ENCODE results near the gene SREBF1. TPM values are rescaled to one million over a fixed set of nuclear protein-coding genes. Genes with fewer than 3 reads are reported as not detected.

Gene SREBF1
- total and polyA plus RNA-seq, 2 of the 8 experiments (the other 6 are each of a cell fraction or from before 2014, with no cell fraction given): 28.6 to 70.8 TPM

DNA sequence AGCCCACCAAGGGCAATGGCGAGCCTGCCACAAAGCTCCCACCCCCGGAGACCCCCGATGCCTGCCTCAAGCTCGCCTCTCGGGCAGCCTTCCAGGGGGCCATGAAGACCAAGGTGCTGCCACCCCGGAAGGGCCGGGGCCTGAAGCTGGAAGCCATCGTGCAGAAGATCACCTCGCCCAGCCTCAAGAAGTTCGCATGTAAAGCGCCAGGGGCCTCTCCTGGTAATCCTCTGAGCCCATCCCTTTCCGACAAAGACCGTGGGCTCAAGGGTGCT is 40.1 kb downstream of the SREBF1 start:
- Histone ChIP-seq H3K4ac (replicated peaks; ENCODE audit: insufficient read length, low read depth, low read length) (no peak overlapping the region), H2AK5ac (ENCODE audit: low read depth, low read length) (no peak overlapping the region), H2BK5ac (ENCODE audit: low read depth, low read length) (no peak overlapping the region), H2BK15ac (ENCODE audit: low read length) (no peak overlapping the region), H3K4me3 (ENCODE audit: extremely low read depth in 1 of 4, insufficient read depth in 2 of 4, low read depth in 3 of 4, low read length in 4 of 4) (no peak overlapping the region), H2BK20ac (ENCODE audit: low read length) (no peak overlapping the region), H3K36me3 (ENCODE audit: control insufficient read depth in 2 of 4, insufficient read depth in 4 of 4, low read length in 3 of 4) (no peaks in the 10 kb centered on the region), H2AFZ (ENCODE audit: low read length) (no peak overlapping the region), H4K20me1 (replicated peaks in 1 of 2; ENCODE audit: control insufficient read depth in 1 of 2, insufficient read depth in 2 of 2, low read length in 2 of 2) (peaks cover 0 to 5% of the 10 kb centered on the region in 2 experiments), H3K23ac (ENCODE audit: insufficient read length) (no peak overlapping the region), H3K14ac (ENCODE audit: insufficient read length) (no peak overlapping the region), H3K9ac (replicated peaks in 1 of 4; ENCODE audit: extremely low read depth in 1 of 4, low read depth in 3 of 4, low read length in 3 of 4) (no peak overlapping the region), H3K79me1 (ENCODE audit: low read depth, low read length) (no peaks in the 10 kb centered on the region), H3K79me2 (ENCODE audit: control insufficient read depth in 1 of 2, insufficient read depth in 2 of 2, low read length in 2 of 2) (no peaks in the 10 kb centered on the region), H2BK12ac (ENCODE audit: low read depth, low read length) (no peak overlapping the region), H3K4me1 (replicated peaks in 1 of 4; ENCODE audit: control insufficient read depth in 3 of 4, insufficient read depth in 4 of 4, low read length in 3 of 4) (peaks cover 5 to 24% (median 13%) of the 10 kb centered on the region in 4 experiments), H3K18ac (ENCODE audit: extremely low read depth, low read length) (no peak overlapping the region), H4K91ac (replicated peaks; ENCODE audit: insufficient read length, low read length) (no peak overlapping the region), H2BK120ac (replicated peaks; ENCODE audit: low read depth, low read length) (no peak overlapping the region), H4K8ac (ENCODE audit: extremely low read depth, insufficient read depth, low read length) (no peak overlapping the region), H4K5ac (ENCODE audit: insufficient read length, low read depth, low read length) (no peak overlapping the region), H3K27me3 (replicated peaks in 1 of 4; ENCODE audit: control insufficient read depth in 3 of 4, extremely low read depth in 1 of 4, insufficient read depth in 3 of 4, low read length in 3 of 4) (peaks cover 0 to 21% (median 12%) of the 10 kb centered on the region in 4 experiments; a peak in 5 of 7 replicates), H3K27ac (ENCODE audit: low read depth, low read length) (no peak overlapping the region), H3K4me2 (ENCODE audit: insufficient read depth in 1 of 2, low read depth in 2 of 2, low read length in 2 of 2) (no peak overlapping the region), H3K56ac (replicated peaks; ENCODE audit: insufficient read length, low read depth, low read length) (no peak overlapping the region), H3K9me3 (ENCODE audit: insufficient read depth in 2 of 2, low read depth in 1 of 2, low read length in 1 of 2) (no peaks in the 10 kb centered on the region), H3K23me2 (ENCODE audit: low read depth, low read length) (peaks cover 3% of the 10 kb centered on the region; the same call in 1 of the 2 replicates)
- FAIRE-seq (no peak), DNase-seq (ENCODE audit: low read depth in 1 of 2, low spot score in 2 of 2) (no peak)
- 97% methylated on average over 13 of the region's 13 CpGs; no CpG with 5 or more reads in 1 of the 2 experiments for WGBS, 2 experiments (ENCODE audit: extremely low coverage in 1 of 2, insufficient coverage in 1 of 2, insufficient read length in 1 of 2, insufficient replicate concordance in 2 of 2, low coverage in 1 of 2, low lambda C conversion rate in 2 of 2, missing lambda C conversion rate in 1 of 2)
- CTCF ChIA-PET (ENCODE audit: partially characterized antibody): interaction anchor here (0.9 to 2.6 kb wide), 4 partner anchors 11 to 58 kb away, joined by 3 to 10 read pairs (median 4); no protein-coding TSS in a partner anchor
- POLR2A ChIA-PET (ENCODE audit: partially characterized antibody): interaction anchor here (0.9 to 1.4 kb wide), 3 partner anchors 12 to 40 kb away, joined by 3 to 5 read pairs (median 4); partner anchors contain the start of gene SREBF1
- TF ChIP-seq, protein P1, sequence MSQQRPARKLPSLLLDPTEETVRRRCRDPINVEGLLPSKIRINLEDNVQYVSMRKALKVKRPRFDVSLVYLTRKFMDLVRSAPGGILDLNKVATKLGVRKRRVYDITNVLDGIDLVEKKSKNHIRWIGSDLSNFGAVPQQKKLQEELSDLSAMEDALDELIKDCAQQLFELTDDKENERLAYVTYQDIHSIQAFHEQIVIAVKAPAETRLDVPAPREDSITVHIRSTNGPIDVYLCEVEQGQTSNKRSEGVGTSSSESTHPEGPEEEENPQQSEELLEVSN (IDR thresholded peaks at IDR 0.05): no peak
- TF ChIP-seq TAF1 (IDR thresholded peaks at IDR 0.05; ENCODE audit: low read depth, low read length): no peak
- TF ChIP-seq YY1 (IDR thresholded peaks at IDR 0.05; ENCODE audit: low read depth, low read length): no peak
- TF ChIP-seq GTF2F1 (IDR thresholded peaks at IDR 0.05; ENCODE audit: borderline replicate concordance, low read depth, low read length): no peak
- TF ChIP-seq, protein P2, sequence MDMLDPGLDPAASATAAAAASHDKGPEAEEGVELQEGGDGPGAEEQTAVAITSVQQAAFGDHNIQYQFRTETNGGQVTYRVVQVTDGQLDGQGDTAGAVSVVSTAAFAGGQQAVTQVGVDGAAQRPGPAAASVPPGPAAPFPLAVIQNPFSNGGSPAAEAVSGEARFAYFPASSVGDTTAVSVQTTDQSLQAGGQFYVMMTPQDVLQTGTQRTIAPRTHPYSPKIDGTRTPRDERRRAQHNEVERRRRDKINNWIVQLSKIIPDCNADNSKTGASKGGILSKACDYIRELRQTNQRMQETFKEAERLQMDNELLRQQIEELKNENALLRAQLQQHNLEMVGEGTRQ (IDR thresholded peaks at IDR 0.05; ENCODE audit: low read length): no peak
